NCI-H1436 (cell line): ENCODE measurements around the gene TBC1D20.

Source experiments
- DNase-seq: peaks from one replicate; lab custom pipeline; 2025; lab: John Stamatoyannopoulos, UW

TBC1D20 gene

GRCh38 chr20:418858-419365 lies 43.4 kb downstream of the TBC1D20 start:
- DNase-seq, result no peak

GRCh38 chr20:417801-418342 lies 44.5 kb downstream of the TBC1D20 start:
- no peak for DNase-seq

- DNase-seq, result no peak
Measured at GRCh38 chr20:416950-417800, 45.2 kb downstream of the TBC1D20 start.

GRCh38 chr20:415820-416322 lies 46.5 kb downstream of the TBC1D20 start:
- no peak for DNase-seq

GRCh38 chr20:414161-414560 lies 48.2 kb downstream of the TBC1D20 start:
- DNase-seq, result no peak

GRCh38 chr20:412081-412480 lies 50.3 kb downstream of the TBC1D20 start:
- DNase-seq, result no peak

- DNase-seq, result no peak
Measured at GRCh38 chr20:409697-410559, 52.4 kb downstream of the TBC1D20 start.

- DNase-seq, result no peak
Measured at GRCh38 chr20:408843-409696, 53.3 kb downstream of the TBC1D20 start.

GRCh38 chr20:407953-408842 lies 54.1 kb downstream of the TBC1D20 start, which contains the start of gene RBCK1:
Gene RBCK1 (plus strand): TSS chr20:408299. CDS start chr20:408758, 459 bp downstream.
- peak; percentile 80 for DNase-seq

- DNase-seq, result peak; percentile 62
Measured at GRCh38 chr20:407133-407952, 55.0 kb downstream of the TBC1D20 start.

- DNase-seq, result no peak
Measured at GRCh38 chr20:406200-407132, 55.9 kb downstream of the TBC1D20 start.

GRCh38 chr20:404088-404487 lies 58.2 kb downstream of the TBC1D20 start:
- DNase-seq, result no peak

GRCh38 chr20:403582-403957 lies 58.8 kb downstream of the TBC1D20 start:
- DNase-seq, result no peak

GRCh38 chr20:402898-403581 lies 59.3 kb downstream of the TBC1D20 start:
- DNase-seq, result no peak

GRCh38 chr20:402496-402885 lies 59.8 kb downstream of the TBC1D20 start:
- no peak for DNase-seq

- DNase-seq, result no peak
Measured at GRCh38 chr20:401682-402495, 60.4 kb downstream of the TBC1D20 start.
